Upper lobe of left lung (tissue), 4 donors: ENCODE results near the gene IGSF8.
"Not testable (repeated sequence)": the region's sequence is repeated elsewhere in the genome, so short reads cannot be mapped to it uniquely, and the experiment has no call there.

Experiments used
- EP300 ChIP-seq, 4 donors: sonication (generic); formaldehyde crosslinking; IDR thresholded peaks; one replicate each; pipeline ENCODE4 v1.5.1; 2017; ENCODE audit warnings: antibody characterized with exemption in 4 of 4, control low read depth in 2 of 4
- POLR2A ChIP-seq, 4 donors: fragments of 450-650 bp; IDR thresholded peaks; one replicate each; pipeline ENCODE4 v1.5.1; 2016 to 2017; ENCODE audit warnings: antibody characterized with exemption in 4 of 4, mild to moderate bottlenecking in 2 of 4
- POLR2AphosphoS5 ChIP-seq, 2 donors: sonication (generic); formaldehyde crosslinking; IDR thresholded peaks; one replicate each; pipeline ENCODE4 v1.5.1; 2017; ENCODE audit warnings: antibody characterized with exemption in 2 of 2
- TF ChIP-seq, protein P1 (sequence below), 6 experiments: fragments of 450-650 bp in 4 of 6; fragments of 200-600 bp in 2 of 6; sonication (generic) in 2 of 6; IDR thresholded peaks; one replicate each; pipeline ENCODE4 v1.5.1; 2016 to 2019; ENCODE audit warnings: antibody characterized with exemption in 6 of 6

DNA sequence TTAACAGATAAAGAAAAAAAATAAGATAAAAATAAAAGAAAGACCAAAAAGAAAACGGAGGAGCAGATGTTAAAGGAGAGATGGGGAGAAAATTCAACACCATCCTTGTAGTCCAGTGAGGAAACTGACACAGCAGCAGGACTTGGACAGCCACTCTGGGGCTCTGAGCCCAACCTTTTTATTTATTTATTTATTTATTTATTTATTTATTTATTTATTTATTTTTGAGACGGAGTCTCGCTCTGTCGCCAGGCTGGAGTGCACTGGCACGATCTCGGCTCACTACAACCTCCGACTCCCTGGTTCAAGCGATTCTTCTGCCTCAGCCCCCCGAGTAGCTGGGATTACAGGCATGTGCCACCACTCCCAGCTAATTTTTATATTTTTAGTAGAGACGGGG, 13.0 kb upstream of the IGSF8 start:
- TF ChIP-seq POLR2A, POLR2AphosphoS5, EP300 (IDR thresholded peaks at IDR 0.05): not testable (repeated sequence)
- TF ChIP-seq, protein P1, sequence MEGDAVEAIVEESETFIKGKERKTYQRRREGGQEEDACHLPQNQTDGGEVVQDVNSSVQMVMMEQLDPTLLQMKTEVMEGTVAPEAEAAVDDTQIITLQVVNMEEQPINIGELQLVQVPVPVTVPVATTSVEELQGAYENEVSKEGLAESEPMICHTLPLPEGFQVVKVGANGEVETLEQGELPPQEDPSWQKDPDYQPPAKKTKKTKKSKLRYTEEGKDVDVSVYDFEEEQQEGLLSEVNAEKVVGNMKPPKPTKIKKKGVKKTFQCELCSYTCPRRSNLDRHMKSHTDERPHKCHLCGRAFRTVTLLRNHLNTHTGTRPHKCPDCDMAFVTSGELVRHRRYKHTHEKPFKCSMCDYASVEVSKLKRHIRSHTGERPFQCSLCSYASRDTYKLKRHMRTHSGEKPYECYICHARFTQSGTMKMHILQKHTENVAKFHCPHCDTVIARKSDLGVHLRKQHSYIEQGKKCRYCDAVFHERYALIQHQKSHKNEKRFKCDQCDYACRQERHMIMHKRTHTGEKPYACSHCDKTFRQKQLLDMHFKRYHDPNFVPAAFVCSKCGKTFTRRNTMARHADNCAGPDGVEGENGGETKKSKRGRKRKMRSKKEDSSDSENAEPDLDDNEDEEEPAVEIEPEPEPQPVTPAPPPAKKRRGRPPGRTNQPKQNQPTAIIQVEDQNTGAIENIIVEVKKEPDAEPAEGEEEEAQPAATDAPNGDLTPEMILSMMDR (IDR thresholded peaks at IDR 0.05) = not testable (repeated sequence)
